GM18909 (cell line): Measurements from ENCODE around the gene RHOT1.
"Not testable (repeated sequence)": the region's sequence is repeated elsewhere in the genome, so short reads cannot be mapped to it uniquely, and the experiment has no call there.

Source experiments
- ATAC-seq: cut with Tn5 transposase; IDR thresholded peaks from one replicate; pipeline ENCODE4 v1.9.1; 2021; ENCODE audit warnings: mild to moderate bottlenecking; ENCODE audit not compliant: unreplicated experiment, poor library complexity

The RHOT1 gene

DNA sequence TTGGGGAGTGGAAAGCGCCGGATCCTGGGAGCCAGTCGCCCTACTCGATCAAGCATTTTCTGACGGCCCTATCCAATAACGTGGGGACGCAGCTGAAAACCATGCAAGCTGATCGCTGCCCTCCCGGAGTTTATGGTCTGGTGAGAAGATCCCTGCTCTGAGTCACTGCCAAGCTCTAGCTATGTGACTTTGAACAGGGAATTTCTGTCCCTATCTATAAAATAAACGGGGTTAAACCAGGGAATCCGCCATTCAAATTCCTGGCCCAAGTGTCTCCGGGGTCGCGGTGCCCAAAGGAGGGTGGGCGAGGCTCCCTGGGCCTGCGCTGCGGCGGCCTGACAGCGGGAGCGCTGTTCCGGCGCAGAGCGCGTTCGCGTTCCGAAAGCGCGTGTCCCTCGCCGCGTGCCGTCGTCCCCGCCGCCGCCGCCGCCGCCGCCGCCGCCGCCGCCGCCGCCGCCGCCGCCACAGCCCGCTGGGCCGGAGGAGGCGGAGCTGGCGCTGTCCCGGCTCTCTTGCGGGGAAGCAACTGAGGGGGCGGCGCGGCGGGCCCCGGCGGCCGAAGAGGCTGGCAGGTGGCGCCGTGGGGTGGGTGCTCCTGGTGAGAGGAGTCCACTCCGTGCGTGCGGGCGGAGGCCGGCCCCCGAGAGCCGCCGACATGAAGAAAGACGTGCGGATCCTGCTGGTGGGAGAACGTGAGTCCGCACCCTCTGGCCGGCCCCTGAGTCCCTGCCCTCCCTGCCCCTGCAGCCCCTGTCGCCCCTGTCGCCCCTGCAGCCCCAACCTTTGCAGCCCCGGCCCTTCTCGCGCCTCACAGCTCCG lies at the start of gene RHOT1:
Gene RHOT1 (plus strand): TSS at position 465 of the 819 bp plus-strand sequence. CDS start 191 bp downstream, at position 656.
- peak; percentile 77 for ATAC-seq

DNA sequence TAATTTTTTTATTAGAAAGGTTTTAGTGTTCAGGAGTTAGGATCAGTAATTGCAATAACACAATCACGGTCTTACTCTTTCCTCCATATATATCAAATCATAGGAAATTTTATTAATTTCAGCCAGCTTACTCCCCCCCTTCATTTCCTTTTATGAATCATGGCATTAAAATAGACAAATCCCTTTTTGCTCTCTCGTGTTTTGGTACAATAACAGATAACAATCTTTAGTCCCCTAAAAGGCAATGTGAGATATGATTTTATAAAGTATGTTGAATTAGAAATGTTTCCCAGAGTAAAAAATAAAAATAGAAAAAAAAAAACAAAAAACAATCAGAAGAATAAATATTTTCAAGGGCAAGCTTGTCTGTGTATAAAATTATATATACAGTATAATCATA lies 42.6 kb upstream of the RHOT1 start:
- ATAC-seq, result no peak

GRCh38 chr17:32100323-32100722 lies 42.0 kb upstream of the RHOT1 start:
- not testable (repeated sequence) for ATAC-seq

- no peak for ATAC-seq
Observed at GRCh38 chr17:32100971-32101631, 41.2 kb upstream of the RHOT1 start.

DNA sequence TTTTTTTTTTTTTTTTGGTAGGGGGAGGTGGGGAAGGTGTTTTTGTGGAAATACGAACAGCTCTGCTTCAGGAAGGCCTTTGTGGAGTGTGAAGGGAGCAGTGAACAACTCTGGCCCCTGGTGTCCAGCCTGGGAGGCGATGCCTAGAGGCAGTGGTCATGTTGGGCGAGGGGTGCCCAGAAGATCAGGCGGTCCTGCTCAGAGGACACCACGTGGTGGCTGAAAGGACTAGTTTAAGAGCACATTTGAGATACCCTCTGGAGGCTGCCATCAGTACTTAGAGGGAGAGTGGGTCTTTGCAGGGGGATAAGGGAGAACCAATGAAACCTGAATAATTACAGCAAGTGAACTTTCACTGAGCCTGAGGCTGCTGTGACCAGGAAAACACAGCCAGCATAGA lies 40.1 kb upstream of the RHOT1 start:
- ATAC-seq, result no peak

GRCh38 chr17:32102646-32103186 lies 39.6 kb upstream of the RHOT1 start:
- ATAC-seq, result no peak

DNA sequence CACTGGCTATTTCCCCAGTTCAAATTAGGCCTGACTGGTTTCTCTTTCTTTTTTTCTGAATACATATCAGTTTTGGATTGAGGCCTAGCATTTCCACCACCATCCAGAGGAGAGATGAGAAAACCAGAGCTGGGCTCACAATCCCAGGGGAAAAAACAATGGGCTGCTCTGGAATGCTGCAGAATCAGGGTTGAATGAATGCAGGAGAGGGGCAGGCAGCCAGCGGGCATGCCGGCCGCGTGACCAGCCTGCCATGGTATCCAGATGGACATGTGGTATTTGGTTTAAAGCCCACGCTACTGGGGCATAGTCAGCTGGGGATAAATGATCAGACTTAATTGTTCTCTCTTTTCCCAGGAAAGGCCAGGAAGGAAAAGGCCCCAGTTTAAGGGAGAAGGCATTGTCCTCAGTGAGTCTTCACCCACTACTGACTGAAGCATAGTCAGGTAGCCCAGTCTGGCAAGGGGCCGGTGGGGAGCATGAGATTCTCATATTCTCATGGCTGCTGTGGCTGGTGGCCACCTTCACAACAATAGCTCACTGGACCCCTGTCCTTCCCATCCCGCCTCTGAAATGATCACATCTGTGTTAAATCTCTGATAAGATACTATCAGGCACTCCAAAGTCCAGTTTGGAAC lies 38.7 kb upstream of the RHOT1 start:
- ATAC-seq, result no peak

DNA sequence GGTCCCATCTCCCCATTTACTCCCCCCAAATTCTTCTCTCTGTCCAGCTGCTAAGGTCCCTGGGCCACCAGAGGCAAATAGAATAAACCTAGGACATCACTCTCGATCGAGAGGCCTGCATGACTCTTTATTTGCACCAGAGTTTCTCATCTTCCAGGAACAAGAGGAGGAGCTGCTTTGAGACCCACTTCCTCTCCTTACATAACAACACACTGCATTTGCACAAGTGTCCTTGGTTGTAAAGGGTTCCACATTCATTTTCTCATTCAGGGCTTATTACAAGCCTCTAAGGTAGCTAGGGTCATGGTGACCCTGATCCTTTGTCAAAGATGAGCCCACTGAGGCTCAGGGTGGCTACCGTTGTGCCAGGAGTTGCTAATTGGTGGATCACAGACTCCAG lies 38.1 kb upstream of the RHOT1 start:
- ATAC-seq, result no peak

DNA sequence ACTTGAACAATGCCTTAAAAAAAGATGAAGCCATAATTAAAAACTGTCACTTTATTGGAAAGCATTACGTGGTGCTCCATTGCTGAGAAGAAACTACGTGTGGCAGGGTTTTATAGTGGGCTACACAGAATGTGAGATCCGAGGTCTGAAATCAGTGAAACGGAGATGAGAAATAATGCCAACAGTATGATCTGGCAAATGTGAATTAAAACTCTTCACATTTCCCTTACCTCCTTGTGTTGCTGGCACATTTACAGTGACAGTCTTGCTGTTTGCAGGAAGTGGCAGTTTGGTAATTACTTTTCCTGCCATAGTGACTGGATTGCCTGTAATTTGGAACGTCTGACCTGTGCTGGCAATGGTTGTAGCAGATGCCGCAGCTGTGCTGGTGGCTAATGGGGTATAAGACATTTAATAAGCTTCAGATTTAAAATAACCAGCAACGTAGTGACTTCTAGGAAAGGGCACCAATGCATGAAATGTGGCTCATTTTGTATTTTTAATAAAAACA lies 35.8 kb upstream of the RHOT1 start:
- not testable (repeated sequence) for ATAC-seq

DNA sequence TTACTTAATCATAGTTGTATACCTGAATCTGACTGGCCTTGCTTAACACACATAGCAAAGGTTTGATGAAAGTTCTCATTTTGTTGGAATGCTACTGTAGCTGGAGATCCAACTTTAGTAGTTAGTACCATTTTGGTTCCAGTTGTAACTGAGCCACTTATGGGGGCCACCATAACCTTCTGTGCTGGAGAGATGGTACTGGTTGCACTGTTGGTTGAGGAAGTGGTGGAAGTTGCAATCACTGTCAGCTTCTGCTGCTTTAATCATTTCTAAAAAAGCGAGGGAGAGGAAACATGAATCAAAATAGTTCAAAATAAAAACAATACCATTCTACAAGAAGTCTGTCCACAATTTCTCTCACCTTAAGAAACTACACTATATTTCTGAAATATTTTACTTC lies 35.1 kb upstream of the RHOT1 start:
- ATAC-seq, result not testable (repeated sequence)

- no peak for ATAC-seq
Observed at GRCh38 chr17:32110596-32110995, 31.7 kb upstream of the RHOT1 start.

DNA sequence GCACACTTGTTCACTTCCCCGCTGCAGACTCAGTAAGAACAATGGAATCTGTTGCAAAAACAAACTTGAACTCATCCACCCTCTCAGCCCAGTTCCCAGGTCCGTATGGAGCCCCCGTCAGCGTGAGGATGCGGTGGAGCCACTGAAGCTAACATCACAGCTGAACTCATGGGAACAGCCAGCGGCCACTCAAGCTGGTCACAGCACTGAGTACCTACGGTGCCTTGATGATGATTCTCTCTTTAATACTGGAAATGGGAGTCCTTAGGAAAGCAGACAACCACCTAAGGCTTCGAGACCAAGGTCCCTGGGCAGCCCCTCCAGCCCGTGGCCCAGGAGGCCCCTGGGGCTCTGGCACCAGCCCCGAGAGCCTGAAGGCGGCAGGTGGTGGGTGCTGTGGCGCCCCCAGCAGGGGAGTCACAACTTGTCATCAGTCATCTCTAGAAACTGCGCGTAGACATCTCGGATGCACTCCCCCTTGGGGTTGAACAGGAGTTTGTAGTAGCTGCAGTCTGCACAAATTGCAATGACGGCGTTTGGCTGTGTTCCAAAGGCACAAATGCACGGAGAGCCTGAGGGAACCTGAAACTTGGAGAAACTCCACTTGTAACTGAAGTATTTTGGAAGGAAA lies 31.0 kb upstream of the RHOT1 start:
- ATAC-seq, result no peak

DNA sequence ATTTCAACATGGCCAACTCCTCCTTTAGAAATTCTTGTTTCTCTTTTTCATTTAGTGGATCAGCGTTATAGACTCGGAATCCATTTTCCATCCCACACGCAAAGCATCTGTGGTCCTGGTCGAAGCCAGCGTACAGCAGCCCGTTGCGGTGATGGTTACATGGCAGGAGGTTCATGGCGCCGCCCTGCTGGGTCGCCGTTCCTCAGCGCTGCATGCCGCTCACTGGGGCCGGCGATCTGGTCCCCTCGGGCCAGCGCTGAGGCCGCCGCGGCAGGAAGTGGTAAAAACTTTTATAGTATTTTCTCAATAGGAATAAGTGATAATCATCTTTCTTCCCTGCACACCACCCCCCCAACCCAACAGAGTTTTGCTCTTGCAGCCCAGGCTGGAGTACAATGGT lies 29.9 kb upstream of the RHOT1 start:
- no peak for ATAC-seq

GRCh38 chr17:32114536-32114935 lies 27.8 kb upstream of the RHOT1 start:
- no peak for ATAC-seq

- not testable (repeated sequence) for ATAC-seq
Observed at GRCh38 chr17:32115546-32115945, 26.8 kb upstream of the RHOT1 start.

DNA sequence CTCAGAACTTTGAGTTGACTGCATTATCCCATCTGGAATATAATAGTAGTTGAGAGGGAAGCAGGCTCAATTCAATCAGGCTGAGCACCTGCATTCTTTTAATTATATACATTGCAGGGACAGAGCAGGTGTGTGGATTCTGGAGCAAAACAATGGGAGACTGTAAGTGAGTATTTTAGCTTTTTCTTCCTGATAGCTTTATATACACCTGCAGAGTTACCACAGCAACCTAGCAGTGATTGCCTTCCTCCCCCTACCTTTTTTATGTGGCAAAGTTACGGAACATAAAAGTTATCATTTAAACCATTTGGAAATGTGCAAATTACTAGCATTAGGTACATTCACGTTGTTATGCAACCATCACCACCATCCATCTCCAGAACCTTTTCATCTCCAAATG lies 25.4 kb upstream of the RHOT1 start:
- ATAC-seq, result no peak

DNA sequence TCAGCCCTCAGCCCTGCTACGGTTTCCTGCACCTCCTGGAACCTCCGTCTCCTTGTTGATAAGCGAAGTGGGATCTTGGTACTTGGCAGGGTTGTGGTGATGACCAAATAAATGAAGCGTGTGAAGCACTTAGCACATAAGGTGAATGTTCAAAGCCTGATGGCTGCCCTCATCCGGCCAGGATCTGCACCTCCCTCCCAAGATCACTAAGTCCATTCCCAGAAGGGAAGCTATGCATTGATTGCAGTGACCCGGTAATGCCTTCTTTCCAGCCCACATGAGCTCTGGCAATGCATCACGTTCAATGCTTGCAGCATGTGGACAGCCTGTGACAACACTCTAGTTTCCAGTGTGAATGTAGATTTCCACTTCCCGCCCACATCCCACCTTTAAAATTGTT lies 24.9 kb upstream of the RHOT1 start:
- no peak for ATAC-seq

- ATAC-seq, result not testable (repeated sequence)
Observed at GRCh38 chr17:32118088-32118487, 24.2 kb upstream of the RHOT1 start.

DNA sequence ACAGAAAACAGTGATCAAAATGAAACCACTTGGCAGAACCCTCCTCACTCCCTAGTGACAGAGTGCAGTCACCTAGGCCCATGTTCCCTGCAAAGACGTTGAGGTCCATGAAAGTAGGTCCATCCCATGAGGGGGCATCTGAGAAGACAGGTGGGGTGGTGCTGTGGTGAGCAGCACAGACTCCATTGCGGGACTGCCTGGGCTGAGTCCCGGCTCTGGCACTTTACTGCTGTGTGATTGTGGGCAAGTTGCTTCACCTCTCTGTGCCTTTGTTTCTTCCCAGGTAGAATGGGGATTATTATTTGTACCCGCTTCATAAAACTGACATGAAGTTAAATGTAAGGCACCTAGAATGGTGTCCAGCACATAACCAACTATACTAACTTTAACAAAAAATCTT lies 23.5 kb upstream of the RHOT1 start:
- no peak for ATAC-seq

DNA sequence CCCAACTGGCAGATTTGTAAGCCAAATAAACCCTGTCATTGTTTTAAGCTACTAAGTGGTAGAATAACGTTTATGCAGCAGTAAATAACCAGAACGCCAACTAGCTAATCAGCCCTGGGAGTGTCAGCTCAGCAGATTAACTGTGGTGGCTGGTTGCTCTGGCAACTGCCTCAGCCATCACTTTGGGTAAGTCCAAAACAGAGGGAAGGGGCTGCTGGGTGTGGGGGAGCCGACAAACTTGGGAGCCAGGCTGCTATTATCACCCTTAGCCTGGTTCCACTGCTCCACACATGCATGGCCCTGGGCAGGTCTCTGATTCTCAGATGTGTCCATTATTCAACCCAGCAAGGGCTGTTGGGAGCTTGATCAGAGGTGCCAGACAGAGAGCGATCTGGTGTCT lies 22.2 kb upstream of the RHOT1 start:
- no peak for ATAC-seq
